GM18508 (cell line): ENCODE measurements around the gene DDTL.
"Not testable (repeated sequence)": the region's sequence is repeated elsewhere in the genome, so short reads cannot be mapped to it uniquely, and the experiment has no call there.

Source experiments
- ATAC-seq: cut with Tn5 transposase; IDR thresholded peaks from one replicate; pipeline ENCODE4 v1.9.1; 2021; ENCODE audit warnings: moderate number of reproducible peaks; ENCODE audit not compliant: insufficient read depth, unreplicated experiment

The DDTL gene

DNA sequence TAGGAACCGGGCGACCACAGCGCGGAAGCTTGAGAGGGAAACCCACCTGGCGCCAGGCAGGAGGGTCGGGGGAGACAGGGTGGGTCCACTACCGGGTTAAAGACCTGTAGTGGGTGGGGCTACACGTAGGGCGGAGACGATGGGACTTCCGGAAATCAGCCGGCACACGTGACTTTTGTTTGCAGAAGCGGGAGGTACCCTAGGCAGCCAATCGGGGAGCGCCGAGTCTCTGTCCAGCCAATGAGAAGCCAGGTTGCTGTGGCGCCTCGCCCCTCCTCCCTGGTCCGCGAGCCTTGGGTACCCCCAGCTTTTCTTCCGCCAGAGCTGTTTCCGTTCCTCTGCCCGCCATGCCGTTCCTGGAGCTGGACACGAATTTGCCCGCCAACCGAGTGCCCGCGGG, at the start of gene DDTL:
TSS of gene DDTL (plus strand) at position 321 of the 400 bp plus-strand sequence. CDS start at position 348, 27 bp downstream.
- not testable (repeated sequence) for ATAC-seq

DNA sequence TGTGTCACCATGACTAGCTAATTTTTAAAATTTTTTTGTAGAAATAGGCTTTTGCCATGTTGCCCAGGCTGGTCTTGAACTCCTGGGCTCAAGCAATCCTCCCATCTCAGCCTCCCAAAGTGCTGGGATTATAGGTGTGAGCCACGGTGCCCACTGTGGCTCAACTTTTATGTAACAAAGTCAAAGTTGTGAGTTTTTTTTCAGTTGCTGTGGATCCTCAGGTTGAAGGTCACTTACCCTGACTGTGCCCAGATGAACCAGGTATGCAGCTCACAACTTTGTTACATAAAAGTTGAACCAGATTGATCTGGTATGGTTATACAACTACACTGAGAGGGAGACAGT, 46.4 kb upstream of the DDTL start:
- not testable (repeated sequence) for ATAC-seq

DNA sequence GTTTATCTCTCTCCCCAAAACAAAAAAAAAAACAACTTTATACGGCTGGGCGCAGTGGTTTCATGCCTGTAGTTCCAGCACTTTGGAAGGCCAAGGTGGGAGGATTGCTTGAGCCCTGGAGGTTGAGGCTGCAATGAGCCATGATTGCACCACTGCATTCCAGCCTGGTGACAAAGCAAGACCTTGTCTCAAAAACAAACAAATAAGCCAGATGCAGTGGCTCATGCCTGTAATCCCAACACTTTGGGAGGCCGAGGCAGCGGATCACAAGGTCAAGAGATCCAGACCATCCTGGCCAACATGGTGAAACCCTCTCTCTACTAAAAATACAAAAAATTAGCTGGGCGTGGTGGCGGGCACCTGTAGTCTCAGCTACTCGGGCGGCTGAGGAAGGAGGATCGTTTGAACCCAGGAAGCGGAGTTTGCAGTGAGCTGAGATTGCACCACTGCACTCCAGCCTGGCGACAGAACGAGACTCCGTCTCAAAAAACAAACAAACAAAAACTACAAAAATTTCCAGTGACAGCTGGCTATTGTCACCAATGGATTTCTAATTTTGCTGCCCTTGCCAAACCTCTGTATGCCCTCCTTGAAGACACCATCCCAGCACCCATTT, 45.0 kb upstream of the DDTL start:
- not testable (repeated sequence) for ATAC-seq

DNA sequence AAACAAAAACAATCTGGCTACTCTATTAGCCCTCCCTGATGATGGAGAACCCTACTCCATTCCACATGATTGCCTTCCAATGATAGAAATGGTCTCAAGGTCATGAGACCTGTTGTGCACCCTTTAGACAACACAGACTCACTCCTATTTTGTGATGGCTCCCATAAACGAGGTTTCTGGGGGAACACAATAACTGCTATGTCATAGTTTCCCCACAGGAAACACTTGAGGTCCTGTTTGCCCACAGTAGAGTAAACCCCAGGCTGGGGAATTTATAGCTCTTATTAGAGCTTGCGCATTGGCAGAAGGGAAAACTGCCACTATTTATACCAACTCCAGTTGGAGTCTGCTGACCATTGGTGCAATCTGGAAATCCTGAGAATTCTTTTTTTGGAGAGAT, 43.8 kb upstream of the DDTL start:
- ATAC-seq = no peak

DNA sequence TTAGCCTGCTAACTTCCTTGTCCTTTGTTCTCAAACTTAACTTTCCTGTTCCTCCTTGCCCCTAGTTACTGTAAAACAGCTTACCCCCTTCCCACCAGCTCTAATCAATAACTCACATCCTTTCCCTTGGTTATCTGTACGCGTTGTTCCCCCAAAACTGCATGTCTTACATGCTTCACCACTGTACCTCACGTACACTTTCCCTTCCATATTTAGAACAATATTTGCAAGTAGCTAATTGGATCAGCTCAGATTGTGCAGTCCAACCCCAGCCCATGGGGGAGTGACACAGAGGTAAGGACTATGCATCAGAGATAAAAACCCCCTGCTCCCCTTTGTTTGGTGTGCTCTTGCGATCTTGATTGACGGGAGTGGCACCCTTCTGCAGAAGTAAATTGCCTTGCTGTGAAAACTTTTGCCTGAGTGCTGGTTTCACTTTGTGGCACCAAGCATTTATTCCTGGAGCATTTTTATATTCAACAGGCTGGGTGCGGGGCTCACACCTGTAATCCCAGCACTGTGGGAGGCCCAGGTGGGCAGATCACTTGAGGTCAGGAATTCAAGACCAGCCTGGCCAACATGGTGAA, 41.6 kb upstream of the DDTL start:
- ATAC-seq = no peak

DNA sequence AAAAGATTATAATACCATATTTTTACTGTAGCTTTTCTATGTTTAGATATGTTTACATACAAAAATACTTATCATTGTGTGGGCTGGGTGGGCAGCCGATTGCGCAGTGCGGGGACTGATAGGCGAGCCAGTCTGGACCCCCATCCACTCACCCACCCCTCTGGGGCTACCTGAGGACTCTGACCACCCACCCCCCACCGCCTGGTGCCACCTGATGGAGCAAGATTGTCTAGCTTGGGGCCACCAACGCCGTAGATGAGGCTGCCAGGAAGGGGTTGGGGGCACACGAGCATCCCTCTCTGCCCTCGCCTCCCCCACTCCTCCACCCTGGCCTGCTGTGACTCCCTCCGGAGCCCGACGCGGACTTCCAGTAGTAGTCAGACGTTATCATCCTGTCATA, 40.1 kb upstream of the DDTL start:
- ATAC-seq = no peak

DNA sequence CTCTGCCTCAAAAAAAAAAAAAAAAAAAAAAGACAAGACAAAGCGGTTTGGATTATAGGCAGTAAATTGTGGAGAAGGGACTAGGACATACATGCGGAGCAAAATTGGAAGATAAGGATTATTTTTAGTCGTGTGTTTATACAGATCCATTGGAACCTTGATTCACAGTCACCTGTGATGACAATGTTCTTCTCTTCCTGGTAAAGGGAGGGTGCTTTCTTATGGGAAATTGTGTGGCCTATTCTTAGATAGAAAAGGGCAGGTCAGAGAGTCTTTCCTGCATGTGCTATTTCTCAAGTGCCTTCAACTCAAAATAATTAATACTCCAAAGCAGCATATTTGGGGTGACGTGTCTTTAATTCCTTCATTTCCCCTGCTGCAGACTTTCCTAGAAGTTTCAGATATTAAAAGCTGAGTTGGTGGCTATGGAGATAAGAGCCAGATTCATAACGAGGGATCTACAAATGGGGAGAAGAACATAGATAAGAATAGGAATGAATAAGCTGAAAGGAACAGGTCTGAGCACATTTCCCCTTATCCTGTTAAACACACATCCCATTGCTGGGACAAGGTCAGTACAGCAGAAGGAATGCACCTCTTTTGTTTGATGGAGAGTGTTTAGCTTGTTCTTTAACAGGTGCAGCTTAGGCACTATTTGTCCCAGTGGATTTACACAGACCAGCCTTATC, 28.2 kb upstream of the DDTL start:
- no peak for ATAC-seq

DNA sequence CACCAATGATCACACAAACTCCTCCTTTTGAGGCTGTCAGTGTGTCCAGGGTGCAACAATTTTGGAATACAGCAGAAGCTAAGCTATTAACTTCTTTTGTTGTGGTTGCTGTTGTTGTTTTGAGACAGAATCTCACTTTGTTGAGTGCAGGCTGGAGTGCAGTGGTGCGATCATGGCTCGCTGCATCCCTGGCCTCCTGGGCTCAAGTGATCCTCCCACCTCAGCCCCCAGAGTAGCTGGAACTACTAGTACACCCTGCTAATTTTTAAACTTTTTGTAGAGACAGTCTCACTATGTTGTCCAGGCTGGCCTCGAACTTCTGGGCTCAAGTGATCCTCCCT, 27.7 kb upstream of the DDTL start:
- no peak for ATAC-seq

DNA sequence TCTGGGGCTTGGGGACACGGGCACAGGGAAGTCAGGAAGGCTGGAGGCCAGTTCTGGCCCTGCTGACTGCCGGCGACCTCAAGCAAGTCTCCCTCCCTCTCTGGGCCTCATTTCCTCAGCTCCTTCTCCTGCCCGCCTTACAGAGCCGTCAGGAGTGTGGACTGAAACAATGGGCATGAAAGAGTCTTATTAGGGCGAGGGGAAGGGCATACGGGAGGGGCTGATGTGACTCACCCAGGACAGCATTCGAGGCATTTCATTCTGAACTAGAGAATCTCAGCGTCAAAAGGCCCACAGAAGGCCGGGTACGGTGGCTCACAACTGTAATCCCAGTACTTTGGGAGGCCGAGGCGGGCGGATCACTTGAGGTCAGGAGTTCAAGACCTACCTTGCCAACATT, 26.5 kb upstream of the DDTL start:
- not testable (repeated sequence) for ATAC-seq

DNA sequence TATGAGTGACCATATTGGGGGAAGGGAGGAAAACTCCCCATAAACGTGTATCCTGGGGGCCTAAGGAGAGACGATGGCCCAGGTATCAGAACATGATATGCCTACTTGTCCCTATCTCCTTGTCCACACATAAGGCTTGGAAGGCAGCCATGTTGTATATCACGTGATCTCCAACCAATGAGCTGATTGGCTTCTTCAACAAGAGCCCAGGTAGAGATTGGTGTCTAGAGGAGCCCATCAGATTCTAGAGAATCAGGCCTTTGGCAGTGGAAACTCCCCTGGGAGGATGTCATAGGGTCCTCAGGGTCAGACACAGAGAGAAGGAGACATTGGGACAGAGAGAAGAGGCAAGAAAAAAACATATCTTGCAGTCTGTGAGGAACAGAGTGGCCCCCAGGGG, 19.3 kb upstream of the DDTL start:
- ATAC-seq = not testable (repeated sequence)

DNA sequence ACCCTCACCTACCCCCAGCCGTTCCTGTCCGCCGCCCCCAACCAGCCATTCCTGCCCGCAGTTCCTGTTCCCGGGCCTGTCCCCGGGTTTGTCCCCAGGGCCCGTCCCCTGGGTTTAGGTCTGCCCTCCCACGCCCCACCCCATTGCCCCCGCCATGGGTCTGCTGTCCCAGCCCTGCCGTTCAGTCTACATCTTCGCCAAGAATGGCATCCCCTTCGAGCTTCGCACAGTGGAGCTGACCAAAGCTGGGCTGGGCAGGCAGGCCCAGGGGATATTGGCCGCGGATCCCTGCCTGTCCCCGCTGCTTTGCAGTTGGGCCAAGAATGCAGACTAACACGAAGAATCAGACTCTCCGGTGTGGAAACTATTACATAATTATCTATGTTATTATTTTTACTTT, 16.9 kb upstream of the DDTL start:
- not testable (repeated sequence) for ATAC-seq

DNA sequence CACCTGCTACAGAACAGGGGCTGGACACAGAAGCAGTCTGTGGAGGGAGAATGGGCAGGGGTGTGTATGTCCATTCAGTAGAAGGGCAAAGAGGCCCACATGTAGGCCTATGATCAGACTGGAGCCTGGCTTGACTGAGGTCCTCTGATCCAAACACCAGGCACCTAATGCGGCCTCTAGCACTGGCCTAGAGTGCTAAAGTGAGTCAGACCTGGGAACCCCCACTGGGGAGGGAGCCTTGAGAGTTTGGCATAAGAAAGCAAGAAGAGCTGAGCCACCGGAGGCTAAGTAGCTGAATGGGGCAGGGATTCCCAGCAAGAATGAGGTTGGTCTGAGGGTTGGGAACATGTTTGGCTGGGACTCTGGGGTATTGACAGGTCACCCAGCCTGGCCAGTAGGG, 15.3 kb upstream of the DDTL start:
- not testable (repeated sequence) for ATAC-seq

DNA sequence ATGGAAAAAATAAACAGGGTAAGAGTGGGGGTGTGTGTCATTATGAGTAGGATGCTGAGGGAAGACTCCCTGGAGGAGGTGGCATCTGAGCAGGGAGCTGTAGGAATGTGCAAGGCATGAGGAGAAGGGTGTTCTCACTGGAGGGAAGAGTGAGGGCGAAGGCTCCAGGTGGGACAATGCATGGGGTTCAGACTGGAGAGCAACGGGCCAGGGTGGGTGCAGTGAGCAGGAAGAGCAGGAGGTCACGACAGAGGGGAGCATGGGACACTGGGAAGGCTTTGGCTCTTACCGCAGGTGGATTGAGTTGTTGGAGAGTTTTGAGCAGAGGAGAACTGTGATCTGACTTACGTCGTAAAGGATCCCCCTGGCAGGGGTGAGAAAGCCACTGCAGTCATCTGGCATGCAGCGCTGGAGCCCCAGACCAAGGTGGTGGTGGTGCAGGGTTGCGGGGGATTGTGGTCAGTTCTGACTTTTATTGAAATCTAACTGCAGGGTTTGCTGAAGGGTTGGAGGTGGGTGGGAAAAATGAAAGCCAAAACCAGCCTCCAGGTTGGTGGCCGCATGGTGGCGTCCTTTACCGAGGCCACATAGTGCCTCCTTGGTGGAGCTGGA, 13.8 kb upstream of the DDTL start:
- not testable (repeated sequence) for ATAC-seq

DNA sequence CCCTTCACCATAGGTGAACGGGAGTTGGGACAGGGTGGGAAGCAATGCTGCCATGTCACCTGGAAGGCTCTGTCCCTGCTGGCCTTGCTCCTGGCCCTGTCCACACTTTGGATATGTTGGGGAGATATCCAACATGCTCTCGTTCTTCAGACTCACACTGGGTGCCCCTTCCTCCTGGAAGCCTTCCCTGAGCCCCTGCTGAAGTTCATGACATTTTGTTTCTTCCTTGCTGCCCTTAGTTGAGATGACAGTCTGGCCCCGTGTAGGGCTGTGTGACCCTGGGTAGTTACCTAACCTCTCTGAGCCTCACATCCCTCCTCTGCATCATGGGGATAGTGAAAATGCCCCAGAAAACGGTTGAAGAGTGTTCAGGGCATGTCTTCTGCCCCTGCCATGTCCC, 13.2 kb upstream of the DDTL start:
- ATAC-seq = not testable (repeated sequence)

DNA sequence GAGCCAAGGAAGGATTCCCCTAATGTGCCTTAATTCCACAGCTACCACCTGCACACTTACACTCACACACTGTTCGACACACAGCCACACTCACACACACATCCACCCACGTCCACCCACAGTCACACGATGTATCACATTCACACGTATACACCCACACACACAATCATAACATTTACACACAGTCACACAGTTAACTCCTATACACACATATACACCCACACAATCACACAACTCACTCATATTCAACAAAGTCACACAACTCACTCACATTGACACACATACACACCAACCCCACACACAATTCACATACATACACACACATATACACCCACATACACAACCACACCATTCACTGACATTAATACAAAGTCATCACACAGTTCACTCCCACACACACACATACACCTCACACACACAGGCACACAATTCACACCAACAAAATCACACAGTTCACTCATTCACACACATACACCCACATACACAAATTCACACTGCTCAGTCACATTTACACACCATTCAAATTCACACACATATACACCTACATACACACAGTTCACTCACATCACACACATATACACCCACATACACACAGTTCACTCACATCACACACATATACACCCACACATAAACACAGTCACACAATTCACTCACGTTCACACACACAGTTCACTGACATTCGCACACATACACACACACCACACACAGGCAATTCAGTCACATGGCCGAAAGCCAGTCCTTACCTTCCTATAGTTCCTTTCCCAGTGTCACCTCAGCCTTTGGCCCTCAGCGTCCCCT, 12.3 kb upstream of the DDTL start:
- not testable (repeated sequence) for ATAC-seq

DNA sequence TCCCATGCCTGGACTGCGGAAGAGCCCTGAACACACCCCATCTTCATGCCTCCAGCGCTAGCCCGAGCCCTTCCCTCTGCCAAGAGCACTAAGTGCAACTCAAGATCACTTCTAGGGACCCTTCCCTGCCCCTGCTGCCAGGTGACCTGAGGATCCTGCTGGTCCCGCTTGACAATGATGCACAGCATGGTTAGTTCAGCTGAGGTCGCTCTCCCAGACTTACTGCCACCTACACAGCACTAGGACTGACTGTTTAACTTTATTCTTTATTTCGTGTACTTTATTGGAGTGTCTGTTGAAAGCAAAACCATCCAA, 11.7 kb upstream of the DDTL start:
- not testable (repeated sequence) for ATAC-seq

DNA sequence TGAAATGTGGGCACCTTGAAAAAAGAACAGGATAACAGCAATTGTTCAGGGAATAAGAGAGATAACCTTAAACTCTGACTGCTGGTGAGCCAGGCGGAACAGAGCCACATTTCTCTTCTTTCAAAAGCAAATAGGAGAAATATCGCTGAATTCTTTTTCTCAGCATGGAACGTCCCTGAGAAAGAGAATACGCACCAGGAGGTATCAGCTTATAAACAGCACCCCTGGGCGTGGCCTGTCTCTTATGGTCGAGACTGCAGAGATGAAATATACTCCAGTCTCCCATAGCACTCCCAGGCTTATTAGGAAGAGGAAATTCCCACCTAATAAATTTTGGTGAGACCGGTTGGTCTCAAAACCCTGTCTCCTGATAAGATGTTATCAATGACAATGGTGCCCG, 10.8 kb upstream of the DDTL start:
- not testable (repeated sequence) for ATAC-seq

DNA sequence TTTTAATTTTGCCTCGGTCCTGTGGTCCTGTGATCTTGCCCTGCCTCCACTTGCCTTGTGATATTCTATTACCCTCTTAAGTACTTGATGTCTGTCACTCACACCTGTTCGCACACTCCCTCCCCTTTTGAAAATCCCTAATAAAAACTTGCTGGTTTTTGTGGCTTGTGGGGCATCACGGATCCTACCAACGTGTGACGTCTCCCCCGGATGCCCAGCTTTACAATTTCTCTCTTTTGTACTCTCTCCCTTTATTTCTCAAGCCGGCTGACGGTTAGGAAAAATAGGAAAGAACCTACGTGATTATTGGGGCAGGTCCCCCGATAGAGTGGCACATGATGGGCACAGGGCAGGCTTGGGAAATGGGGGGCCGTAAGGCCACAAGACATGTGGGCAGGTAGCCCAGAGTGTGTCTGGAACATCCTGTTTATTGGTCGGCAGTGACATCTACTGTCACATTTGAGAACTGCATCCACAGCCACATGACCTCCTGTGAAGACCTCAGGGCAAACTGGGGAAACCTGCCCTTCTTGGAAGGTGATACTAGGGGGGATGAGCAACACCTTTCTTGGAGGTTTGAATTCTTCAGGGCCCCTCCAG, 10.3 kb upstream of the DDTL start:
- ATAC-seq = not testable (repeated sequence)

DNA sequence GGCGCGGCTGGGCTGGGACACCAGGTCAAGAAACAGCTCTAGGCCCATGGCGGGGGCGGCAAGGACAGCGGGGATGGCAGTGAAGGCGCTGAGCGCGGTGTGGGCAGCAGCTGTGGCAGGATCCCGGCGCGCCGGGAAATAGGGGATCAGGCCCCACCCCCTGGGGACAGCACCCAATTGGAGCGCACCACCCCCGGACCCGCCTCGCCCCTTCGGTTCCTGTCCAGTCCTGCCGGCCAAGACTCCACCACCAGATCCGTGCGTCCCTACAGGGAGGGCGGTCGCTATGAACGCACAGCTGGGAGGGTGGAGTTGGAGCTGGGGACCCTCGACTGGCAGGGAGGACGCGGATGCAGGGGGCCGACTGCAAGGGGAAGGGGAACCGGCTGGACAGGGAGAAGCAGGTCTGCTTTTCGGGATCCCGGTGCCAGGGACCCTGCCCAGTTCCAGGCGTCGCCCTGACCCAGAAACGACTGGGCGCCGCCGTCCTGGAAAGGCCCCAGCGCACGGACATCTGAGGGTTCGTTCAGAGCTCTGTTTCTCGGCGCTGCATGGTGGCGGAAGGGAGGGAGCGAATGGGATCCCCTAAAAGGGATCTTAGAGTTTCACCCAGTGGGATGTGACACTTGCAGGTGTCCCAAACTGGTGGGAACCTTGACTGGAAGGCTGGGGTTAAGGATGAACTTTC, 5.5 kb upstream of the DDTL start, which contains the start of gene GSTT2B:
TSS of gene GSTT2B (minus strand) at position 112 of the 688 bp plus-strand sequence. CDS start at position 48, 64 bp downstream.
- not testable (repeated sequence) for ATAC-seq

DNA sequence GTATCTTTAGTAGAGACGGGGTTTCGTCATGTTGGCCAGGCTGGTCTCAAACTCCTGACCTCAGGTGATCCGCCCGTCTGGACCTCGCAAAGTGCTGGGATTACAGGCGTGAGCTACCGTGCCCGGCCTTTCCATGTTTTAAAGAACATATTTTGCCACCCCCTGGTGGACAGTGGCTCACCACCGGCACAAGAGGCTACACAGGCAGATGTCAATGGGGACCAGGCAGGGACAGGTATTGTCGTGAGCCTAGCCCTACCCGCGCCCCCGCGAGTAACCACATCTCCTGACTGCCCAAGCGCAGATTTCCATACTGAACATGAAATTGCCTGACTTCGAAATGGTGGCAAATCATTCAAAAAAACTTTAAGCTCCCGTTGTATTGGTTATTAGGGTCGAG, 594 bp upstream of the DDTL start:
- ATAC-seq = not testable (repeated sequence)
